Measurements from ENCODE around the gene ABHD17B.

GRCh38 chr9:71886015-71886414 is 25.0 kb downstream of the ABHD17B start:
- TF ChIP-seq CTCF (IDR thresholded peaks at IDR 0.05) (no peak), POLR2A (IDR thresholded peaks at IDR 0.05) (no peak)

Data from thyroid gland (tissue), 4 donors.